HepG2 (cell line): Measurements from ENCODE around the gene CPLX3.

ENCODE experiments used
- CAMTA2 ChIP-seq: sonication (generic); formaldehyde crosslinking; IDR thresholded peaks from 2 replicates; pipeline ENCODE4 v1.4.0; 2020; ENCODE audit warnings: mild to moderate bottlenecking, missing genetic modification reagents, borderline replicate concordance
- EZH2 ChIP-seq: conservative IDR thresholded peaks from 2 replicates; pipeline ENCODE4 v1.6.1; 2012; ENCODE audit warnings: mild to moderate bottlenecking, low read depth, low read length, moderate library complexity
- ZZZ3 ChIP-seq: sonication (generic); formaldehyde crosslinking; IDR thresholded peaks from 2 replicates; pipeline ENCODE4 v1.4.0; 2020; ENCODE audit warnings: missing genetic modification reagents, mild to moderate bottlenecking, borderline replicate concordance
- TF ChIP-seq, protein P1 (sequence below): sonication (generic); formaldehyde crosslinking; IDR thresholded peaks from 2 replicates; pipeline ENCODE4 v1.5.0; 2020; ENCODE audit warnings: mild to moderate bottlenecking, missing genetic modification reagents, moderate library complexity

DNA sequence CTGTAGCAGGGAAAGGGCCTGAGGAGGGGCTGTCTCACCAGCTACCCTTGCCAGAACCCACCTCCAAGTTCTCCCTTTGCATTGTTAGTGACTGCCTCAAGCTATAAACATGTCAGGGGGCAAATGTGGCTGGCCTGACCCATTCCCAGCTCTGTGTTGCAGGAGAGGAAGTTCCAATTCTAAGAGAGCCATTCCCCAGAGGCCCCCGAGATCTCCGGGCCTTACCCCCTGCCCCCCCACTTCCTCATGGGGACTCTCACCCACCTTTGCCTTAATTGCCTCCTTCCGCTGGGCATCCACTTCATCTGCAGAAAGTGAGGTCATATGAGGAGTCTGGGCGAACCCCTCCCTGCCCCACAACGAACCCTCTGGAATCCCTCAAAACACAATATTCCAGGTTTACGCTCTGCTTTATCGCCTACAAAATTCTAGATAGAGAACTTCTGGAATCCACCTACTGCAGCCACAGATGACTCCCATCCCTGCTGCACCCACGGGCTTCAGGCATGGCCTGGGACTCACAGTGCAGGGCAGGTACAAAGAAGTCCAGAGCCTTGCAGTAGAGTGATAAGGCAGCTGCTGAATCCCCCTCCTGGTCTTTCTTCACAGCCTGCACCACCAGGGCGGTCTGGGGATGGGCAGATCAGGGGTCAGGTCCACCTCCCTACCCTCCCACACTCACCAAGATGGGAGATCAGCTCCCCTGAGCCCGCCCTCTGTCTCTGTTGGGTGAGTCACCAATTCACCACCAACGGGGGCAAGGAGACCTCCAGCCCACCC is 12.5 kb downstream of the CPLX3 start:
- TF ChIP-seq, protein P1, sequence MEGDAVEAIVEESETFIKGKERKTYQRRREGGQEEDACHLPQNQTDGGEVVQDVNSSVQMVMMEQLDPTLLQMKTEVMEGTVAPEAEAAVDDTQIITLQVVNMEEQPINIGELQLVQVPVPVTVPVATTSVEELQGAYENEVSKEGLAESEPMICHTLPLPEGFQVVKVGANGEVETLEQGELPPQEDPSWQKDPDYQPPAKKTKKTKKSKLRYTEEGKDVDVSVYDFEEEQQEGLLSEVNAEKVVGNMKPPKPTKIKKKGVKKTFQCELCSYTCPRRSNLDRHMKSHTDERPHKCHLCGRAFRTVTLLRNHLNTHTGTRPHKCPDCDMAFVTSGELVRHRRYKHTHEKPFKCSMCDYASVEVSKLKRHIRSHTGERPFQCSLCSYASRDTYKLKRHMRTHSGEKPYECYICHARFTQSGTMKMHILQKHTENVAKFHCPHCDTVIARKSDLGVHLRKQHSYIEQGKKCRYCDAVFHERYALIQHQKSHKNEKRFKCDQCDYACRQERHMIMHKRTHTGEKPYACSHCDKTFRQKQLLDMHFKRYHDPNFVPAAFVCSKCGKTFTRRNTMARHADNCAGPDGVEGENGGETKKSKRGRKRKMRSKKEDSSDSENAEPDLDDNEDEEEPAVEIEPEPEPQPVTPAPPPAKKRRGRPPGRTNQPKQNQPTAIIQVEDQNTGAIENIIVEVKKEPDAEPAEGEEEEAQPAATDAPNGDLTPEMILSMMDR = no peak
- TF ChIP-seq CAMTA2 (no peak), EZH2 (no peak), ZZZ3 (CRISPR knock-in tag) (no peak)
